Nephron progenitor cell (in vitro differentiated cells): ENCODE measurements around the gene PTPRK.

Experiments used
- DNase-seq: peaks from one replicate; pipeline ENCODE4 v3.0.0; 2021
- H3K27ac Mint-ChIP-seq: 2 replicates; pipeline ENCODE4 v1.8.0; 2021; ENCODE audit warnings: mild to moderate bottlenecking, moderate library complexity, mixed read lengths
- H3K27me3 Mint-ChIP-seq: 2 replicates; pipeline ENCODE4 v1.8.0; 2021; ENCODE audit warnings: mild to moderate bottlenecking, low read depth, mixed read lengths; ENCODE audit not compliant: poor library complexity
- H3K36me3 Mint-ChIP-seq: 2 replicates; pipeline ENCODE4 v1.8.0; 2021; ENCODE audit warnings: low read depth, mixed read lengths
- H3K4me1 Mint-ChIP-seq: 2 replicates; pipeline ENCODE4 v1.8.0; 2021; ENCODE audit warnings: mixed read lengths
- H3K4me3 Mint-ChIP-seq: 2 replicates; pipeline ENCODE4 v1.8.0; 2021; ENCODE audit warnings: mild to moderate bottlenecking, moderate library complexity, mixed read lengths
- H3K9me3 Mint-ChIP-seq: 2 replicates; pipeline ENCODE4 v1.8.0; 2021; ENCODE audit warnings: mild to moderate bottlenecking, moderate library complexity, mixed read lengths
- CTCF ChIP-seq: fragments of 200-600 bp; sonication (generic); IDR thresholded peaks from 2 replicates; pipeline ENCODE4 v1.5.0; 2021; ENCODE audit warnings: antibody characterized with exemption

The PTPRK gene

GRCh38 chr6:127923135-127923534 is 597.3 kb downstream of the PTPRK start:
- DNase-seq, result no peak
- H3K4me1 Mint-ChIP-seq, result peaks cover 27% of the 10 kb centered on the region
- H3K36me3 Mint-ChIP-seq, result no peaks in the 10 kb centered on the region
- no peak overlapping the region for H3K4me3 Mint-ChIP-seq
- H3K27ac Mint-ChIP-seq, result no peak overlapping the region
- H3K27me3 Mint-ChIP-seq, result peaks cover 3% of the 10 kb centered on the region
- H3K9me3 Mint-ChIP-seq, result peaks cover 22% of the 10 kb centered on the region
- no peak for TF ChIP-seq CTCF

- Mint-ChIP-seq H3K27ac (peak overlapping the region; percentile 86), H3K36me3 (no peaks in the 10 kb centered on the region), H3K9me3 (peaks cover 14% of the 10 kb centered on the region), H3K4me3 (no peak overlapping the region), H3K4me1 (peaks cover 27% of the 10 kb centered on the region), H3K27me3 (peaks cover 3% of the 10 kb centered on the region)
- no peak for DNase-seq
- no peak for TF ChIP-seq CTCF
These were observed 598.4 kb downstream of the PTPRK start for GRCh38 chr6:127921982-127922381.

GRCh38 chr6:127920804-127921203 is 599.6 kb downstream of the PTPRK start:
- DNase-seq, result no peak
- Mint-ChIP-seq H3K9me3 (peaks cover 7% of the 10 kb centered on the region), H3K4me1 (peaks cover 27% of the 10 kb centered on the region), H3K27ac (peak overlapping the region; percentile 70), H3K27me3 (peaks cover 3% of the 10 kb centered on the region), H3K4me3 (no peak overlapping the region), H3K36me3 (no peaks in the 10 kb centered on the region)
- no peak for TF ChIP-seq CTCF
